Globus pallidus (tissue), 1 donor: ENCODE results near the gene MBP.

ENCODE experiments used
- DNase-seq: peaks from one replicate; pipeline ENCODE4 v3.0.0-alpha.2; 2015; ENCODE audit warnings: low spot score

MBP gene

DNA sequence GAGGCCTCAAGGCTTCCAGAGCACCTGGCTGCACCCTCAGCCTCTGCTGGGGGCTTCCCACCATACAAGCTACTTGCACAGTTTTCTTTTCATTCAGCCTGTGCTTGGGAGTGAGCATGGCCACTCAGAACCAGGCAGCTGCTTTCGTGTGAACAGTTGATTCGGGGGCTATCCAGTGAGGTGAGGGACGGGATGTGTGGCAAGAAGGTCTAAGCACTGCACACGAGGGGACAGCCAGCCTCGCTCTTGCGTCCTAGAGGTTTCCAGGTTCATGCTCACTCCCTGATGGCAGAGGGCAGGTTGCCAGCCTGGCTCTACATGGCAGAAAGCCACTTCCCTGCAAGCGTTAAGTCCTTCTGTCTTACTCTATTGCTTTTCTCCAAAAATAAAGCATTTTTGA lies 146.2 kb downstream of the MBP start:
- peak; percentile 11 for DNase-seq

DNA sequence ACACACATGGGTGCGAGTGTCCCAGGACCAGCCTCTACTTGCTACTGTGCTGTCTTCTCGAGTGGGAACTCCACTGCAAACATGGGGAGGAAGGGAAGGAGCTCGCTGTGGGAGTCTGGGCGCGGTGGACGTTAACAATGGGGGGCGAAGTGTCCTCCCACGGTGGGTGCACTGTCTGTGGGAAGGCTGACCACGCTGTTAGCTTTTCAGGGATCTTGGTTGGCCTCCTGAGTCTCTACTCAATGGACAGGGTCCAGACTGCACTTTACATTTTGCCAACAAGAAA lies 146.7 kb downstream of the MBP start:
- DNase-seq: no peak

DNA sequence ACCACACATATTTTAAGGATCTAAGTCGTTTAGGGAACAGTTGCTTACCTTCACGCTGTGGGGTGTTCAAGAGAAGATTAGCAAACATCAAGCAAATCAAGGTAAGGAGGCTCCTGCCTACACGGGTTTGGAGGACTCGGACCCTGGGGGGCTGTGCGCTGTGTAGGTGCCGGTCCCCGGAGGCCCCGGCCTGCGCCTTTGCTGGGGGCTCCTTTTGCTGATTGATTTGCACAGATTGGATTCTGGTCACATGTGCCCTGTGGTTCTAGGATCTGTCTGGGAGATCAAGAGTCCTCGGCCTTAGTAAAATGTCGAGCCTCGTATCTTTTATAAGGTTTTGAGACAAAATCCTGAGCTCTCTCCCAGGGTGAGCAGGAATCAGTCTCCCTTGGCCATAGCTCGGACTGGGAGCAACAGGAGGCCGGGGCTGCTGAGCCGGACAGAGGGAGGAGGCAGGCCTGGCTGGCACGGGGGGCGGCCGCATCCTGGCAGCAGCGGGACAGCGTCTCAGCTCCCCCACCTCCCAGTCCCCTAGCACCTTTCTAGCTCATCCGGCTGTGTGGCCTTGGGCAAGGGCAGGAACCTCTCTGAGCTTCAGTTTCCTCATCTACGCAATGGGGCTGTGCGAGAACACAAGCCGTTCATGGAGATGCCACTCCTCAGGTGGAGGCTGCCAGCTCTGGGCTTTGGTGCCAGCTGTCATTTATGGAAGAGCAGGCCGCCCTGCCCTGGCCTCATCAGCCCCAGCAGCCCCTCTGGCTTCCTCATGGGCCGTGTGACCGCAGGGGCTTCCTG lies 147.2 kb downstream of the MBP start:
- DNase-seq: peak; percentile 15

DNA sequence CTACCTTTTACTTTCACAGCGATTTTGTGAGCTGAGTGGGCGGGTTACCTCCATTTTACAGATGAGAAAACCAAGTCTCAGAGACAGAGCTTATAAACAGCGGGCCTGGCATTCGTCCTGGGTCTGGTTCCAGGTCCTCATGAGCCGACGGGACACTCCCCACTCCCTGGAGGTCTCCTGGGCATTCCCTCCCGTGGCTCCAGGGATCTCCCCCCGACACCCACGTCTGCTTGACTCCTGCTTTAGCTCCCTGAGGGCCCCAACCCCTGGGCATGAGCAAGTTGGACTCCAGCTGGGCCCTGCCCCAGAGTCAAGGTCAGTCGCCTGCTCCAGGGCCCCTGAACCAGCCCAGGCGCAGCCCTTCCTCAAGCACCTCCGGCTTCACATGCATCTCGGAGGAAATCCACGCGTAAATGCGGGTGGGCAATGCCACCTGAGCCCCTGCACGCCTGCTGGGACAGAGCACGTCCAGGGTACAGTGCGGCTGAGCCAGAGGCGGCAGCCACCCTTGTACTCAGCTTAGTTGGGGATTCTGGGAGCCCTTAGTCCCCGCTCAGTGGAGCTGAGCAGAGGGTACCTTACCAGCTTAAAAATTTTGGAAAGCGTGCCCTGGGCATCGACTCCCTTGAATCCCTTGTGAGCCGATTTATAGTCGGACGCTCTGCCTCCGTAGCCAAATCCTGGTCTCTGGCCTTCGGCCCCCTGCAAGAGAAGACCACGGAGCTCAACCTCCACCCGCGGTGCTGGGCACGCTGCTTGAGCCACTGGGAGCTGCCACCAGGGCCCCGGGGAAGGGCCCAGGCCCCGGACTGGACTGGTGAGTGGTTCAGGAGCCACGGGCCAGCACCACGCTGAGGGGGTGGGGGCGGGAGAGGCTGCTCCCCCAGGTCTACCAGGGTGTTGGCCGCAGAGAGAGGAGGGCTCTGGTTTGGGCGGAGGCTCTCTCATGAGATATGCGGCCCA lies 148.1 kb downstream of the MBP start:
- DNase-seq: peak; percentile 21

DNA sequence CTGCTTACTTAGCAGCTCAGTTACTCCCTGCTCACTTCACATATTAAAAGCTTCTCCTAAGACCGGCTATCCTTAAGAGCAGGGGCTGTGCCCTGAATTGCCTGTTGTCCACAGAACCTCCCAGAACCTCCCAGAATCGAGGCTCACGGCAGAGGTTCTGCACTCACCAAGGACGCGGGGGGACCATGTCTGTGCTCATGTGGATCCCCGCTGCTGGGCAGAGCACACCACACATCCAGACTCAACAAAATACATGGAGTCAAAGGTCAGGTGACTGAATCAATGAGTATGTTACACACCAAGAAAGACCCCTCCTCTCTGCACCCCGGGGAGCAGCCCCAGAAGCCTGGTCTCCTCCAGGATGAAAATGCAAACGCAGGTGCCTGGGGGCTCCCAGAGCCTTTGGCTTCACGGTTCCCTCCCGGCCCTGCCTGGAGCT lies 149.0 kb downstream of the MBP start:
- DNase-seq: no peak

DNA sequence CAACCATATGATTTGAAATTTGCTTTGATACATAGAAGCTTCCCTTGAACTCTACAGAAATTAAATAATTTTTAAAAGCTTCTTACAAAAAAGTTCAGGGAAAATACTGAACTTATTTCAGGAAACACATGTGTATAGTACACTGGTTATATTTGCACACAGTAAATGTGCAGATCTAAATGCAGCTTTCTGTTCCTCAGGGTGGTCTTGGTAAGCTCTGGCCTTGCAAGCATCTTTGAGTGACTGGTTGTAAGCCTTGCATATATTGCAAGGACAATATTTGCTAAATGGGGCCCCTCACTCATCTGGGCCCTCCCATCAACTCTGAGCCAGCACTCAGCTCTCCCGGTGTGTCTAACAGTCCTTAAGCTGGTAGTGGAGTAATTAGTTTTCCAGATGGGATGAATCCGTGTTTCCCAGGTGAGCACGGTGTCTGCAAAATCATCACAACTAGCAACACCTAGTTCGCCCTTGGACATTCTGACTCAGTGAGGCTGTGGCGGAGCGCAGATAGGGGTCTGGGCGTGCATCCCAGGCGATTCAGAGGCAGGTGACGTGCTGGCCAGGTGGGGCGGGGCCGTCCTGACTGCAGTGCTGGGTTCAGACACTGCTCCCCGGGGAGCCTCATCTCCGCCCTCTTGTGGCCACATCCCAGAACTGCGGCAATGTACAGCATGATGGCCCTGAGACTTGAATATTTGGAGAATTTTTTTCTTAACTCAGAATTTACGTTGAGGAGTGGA lies 149.6 kb downstream of the MBP start:
- DNase-seq: peak; percentile 82

DNA sequence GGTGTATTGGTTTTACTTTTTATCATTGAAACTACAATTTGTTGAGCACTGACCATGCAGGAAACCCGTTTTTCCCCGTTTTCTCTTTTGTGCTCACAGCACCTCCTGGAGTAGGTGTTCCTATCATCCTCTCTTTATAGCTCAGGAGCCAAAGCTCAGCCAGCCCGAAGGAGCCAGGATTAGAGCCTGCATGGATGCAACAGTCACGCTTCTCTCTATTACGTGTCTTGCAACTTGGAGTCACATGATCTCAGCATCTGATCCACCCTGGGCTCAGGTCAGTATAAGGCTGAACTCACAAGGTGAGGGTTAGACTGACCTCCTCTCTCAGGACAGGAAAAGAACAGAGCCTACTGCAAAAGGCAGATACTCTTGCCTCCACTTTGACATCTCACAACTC lies 150.5 kb downstream of the MBP start:
- DNase-seq: peak; percentile 25

DNA sequence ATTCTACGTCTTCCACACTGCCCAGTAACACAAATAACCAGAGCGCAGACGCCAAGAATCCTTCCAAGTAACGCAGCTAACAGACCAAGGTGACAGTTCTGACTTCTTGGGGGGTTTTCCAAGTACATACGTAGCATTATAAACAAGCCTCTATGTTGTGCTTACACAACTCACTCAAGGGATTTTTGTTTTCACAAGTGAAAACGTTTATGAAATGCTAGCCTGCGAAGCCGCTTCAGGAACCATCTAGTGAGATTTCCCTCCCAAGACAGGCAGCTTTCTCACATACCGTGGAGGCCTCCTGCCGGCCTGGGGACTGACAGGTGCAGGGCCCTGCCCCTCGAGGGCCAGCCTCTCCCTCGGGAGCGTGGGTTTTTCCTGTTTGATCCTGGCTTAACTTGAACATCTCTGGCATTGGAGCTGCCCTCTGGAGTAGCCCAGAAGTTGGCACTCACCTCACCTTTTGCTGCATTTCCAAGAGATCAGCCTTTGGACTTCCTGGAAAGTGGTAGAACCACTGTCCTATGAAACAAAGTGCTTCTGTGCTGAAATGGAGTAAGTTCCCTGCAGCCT lies 151.1 kb downstream of the MBP start:
- DNase-seq: peak; percentile 21

DNA sequence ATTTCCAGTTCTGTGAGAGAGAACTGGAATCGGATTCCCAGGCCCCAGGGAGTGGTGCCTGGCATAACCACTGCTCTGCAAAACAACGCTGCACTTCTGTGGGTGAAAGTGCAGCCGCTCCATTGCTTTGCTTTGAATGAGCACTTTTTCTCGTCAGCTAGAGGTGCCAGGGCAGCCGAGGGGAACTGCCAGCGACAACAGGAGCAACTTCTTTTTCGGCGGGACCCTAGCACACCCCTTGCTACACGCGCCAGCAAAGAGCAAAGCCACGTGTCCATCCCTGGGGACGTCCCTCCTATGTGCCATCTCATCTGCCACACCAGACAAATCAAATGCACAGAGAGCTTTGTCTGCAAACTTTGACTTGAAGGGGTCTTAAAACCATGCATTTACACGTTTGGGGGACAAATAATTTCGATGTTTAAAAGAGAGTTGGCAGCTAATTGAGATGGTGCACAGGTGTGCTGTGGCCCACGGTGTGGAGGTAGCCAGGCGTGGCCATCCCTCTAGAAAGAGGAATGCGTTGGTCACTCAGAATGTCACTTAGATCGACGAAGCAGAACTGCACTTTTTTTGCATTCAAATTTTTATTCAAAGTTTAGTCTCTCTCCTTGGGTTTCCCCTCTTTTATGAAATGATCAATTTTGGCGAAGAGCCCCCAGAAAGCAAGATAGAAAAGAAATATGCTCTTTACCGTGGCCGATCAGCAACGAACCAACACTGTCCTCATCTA lies 151.8 kb downstream of the MBP start:
- DNase-seq: peak; percentile 29

DNA sequence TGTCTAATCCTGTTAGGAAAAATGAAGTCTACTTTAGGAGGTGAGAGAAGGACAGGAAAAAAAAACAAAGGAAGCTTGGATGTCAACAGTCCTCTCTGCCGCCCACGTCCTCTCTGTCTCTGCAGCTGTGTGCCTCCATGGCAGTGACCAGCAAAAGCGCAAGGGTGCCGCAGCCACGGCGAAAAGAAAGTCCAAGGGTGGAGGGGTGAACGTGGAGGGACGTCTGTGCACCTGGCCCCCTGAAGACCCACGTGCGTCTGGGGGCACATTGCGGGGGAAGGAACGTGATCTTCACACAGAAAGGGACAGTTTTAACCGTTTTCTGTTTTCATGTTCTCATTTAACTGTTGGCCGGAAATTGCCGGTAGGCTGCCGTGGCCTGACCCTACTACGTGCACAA lies 152.7 kb downstream of the MBP start:
- peak; percentile 23 for DNase-seq

DNA sequence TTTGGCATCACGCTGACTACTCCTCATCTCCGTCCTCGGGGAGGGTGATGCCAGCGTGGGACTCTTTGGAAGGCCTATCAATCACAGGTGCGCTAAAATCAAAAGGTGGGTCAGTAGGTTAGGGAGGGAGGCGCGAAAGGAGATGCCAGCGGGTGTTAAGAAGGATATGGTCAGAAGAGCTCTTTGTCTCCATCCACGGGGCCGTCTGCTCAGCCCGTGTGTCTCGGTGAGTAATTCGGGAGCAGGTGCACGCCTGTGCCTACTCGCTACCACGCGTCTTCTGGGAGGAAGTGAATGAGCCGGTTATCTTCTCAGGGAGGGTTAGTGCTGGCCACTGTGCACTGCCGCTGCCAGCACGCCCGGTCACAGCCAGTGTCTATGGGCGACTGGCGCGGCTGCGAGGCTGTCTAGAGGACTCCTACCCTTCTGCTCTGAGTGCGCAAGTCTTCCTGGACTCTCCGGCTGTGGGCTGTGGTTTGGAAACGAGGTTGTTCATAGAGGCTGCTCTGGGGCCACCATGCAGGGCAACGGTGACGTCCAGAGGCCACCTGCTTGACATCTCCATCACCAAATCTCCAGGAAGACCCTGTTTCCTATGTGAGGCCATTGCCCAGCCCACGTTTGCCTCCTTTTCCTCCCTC lies 153.4 kb downstream of the MBP start:
- DNase-seq: peak; percentile 33

DNA sequence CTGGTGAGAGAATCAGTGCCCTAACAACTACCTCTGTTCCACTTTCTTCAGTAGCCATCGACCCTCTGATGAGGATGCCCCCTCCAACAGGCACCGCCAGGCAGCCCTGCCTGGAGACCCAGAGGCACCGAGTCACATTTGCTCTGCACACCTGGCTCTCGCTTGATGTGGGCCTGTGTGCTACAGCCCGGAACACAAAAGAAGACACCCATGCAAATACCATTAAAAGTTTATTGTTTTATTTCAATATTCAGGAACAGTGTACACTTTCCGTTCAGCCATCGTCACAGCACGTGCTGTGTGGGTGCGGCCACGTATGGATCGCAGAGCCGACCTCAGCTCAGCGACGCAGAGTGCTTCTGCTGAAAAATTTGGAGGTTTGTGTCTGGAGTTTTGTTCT lies 154.0 kb downstream of the MBP start:
- DNase-seq: no peak

DNA sequence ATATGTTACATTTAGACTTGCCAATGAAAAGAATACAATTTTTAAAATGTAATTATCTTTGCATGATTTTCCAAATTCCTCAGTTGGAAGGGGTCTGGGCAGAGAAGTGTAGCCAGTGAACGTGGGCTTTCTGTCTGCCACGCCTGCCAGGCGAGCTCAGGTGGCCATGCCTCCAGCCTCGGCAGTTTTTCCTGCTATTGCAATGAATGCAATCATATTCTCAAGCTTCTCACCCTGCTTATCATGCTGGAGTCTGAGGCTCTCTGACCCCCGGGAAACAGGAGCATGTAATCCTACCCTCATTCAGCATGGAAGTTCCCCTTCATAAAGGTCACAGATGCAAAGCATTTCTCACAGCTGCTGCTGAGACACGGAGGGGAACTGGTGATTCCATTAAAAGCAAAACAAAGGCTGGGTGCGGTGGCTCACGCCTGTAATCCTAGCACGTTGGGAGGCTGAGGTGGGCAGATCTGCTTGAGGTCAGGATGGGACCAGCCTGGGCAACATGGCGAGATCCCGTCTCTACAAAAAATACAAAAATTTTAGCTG lies 154.8 kb downstream of the MBP start:
- no peak for DNase-seq

DNA sequence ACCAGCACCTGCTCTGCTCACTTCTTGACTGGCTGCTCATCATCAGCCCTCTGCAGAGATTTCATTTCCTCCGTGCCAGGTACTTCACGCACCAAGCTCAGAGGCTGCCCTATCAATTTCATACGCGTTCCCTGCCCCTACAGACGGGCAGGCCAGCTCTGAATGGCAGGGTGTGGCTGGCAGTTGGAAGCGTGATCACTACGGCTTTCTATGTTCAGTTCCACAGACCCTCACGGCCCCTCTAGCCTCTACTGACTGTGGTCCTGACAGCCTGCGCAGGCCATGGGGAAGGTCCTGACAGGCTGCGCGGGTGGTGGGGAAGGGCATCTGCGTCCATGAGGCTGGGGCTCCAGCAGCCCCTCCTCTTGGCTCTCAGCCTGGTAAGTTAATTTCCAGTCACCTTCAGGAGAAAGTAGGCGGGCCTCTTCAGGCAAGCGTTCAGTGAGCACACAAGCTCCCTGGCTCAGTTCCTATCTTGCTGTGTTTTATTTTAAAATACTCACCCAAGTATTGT lies 155.4 kb downstream of the MBP start:
- peak; percentile 20 for DNase-seq

DNA sequence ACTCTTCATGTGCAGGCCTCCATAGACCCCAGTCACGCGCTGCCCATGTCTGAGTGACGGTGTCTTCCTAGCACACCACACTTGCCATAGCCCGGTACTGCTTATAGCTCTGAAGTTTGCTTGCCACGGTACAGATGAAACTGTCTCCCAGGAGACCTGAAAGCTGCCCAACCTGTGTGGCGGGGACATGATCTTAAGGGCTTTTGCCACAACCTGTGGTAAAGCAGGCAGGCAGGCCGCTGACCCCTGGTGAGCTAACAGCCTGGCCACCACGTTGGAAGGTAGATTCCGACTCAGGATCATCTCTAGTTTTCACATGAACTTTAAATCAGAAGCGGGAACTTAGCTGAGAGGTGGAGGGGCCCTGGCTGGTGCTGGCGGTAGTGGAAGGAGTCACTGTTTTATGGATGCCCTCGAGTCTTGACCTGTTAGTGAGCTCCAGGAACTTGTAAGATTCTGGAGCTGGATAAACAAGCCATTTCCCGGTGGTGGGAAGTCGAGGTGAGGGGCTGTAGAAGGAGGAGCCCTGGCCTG lies 156.9 kb downstream of the MBP start:
- DNase-seq: no peak

DNA sequence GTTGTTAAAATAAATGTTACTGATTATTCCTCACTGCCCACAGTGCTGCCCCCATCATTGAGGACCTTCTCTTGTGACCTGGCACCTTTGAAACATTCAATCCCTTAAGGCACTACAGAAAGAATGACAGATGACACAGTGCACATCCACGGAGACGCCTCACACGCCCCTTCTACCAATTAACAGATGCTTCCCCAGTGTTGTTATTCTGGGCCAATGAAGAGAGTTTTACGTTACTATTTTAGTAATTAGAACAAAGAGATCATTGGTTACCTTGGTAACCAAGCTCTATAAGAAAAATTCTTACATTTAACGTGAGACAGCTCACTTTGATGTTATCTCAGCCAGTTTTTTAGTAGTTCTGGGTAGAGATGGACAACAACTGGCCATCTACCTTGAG lies 158.2 kb downstream of the MBP start:
- DNase-seq: no peak

DNA sequence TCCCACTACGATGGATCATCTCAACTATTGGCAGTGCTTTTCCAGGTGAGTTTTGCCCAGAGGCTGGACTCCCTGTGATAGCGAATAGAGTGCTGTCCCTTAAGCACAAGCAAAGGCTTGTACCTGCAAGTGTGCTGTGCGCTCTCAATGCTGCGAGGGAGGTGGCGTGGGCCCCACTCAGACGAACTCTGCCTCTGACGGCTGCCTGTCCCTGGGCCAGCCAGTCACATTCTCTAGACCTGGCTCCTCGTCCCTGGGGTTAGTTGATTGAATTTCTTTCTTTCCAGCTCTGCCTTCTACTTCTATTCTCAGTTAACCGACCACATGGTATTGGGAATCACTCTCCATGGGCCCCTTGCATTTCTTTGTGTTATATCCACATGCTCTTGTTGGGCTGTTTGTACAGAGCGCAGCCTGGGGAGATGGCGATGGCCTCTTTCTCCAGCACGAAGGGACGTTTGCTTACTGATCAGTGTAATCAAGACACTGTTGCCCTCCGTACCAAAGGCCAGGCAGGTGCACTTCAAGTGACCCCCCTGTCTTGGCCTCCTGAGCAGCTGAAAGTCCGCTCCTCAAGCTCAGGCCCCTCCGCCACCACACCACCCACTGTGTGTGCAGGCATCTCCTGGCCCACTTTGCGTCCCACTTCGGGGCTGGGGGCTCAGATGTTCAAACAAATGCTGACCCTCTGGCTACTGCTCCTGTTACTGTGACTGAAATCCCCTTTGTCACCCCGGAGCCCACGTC lies 158.9 kb downstream of the MBP start:
- no peak for DNase-seq

DNA sequence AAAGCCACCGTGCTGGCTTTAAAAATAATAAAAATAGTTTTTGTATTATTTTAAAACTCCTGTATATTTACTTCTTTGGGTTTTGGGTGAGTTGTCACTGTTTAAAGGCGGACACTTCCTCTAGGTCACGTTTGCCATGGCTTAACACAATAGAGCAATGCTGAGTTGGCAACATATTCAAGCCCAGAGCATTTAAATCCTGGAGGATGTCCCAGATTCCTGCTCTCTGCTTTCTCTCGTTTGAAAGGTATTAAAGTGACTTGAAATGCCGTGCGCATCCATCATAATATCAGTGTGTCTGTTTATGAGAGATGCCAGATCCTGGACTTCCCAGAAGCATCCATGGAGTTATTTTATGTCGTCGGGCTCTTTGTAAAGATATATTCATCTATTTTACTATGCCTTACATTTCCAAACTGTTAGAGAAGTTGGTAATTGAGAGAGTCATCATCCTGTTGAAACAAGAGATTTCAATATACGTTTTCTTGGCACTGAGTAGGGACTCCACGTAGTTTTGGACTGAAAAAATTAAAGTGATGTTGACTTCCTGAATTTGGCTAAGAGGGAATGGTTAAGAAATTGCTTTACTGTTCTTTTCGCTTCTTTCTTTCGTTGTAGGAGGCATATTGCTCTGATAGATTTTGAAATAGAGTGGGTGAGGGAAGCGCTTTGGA lies 159.6 kb downstream of the MBP start:
- no peak for DNase-seq

DNA sequence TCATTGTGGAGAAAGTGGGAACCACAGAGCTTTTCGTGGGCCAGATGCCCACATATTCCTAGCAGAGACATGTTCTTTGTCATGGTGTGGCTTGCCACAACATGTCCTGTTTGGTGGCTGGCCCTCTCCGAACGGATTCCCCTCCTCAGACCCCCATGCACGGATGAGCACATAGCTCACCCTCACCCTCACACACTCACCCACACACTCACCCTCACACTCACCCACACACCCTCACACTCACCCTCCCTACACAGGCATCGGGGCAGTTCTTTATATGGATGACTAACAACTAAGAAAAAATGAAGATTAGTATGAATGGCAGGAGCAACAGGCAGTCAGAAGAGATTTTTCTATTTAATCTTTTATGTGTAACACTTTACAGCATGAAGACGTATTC lies 160.3 kb downstream of the MBP start:
- DNase-seq: no peak
